ENCODE results near the gene RHBG.

Gene RHBG

DNA sequence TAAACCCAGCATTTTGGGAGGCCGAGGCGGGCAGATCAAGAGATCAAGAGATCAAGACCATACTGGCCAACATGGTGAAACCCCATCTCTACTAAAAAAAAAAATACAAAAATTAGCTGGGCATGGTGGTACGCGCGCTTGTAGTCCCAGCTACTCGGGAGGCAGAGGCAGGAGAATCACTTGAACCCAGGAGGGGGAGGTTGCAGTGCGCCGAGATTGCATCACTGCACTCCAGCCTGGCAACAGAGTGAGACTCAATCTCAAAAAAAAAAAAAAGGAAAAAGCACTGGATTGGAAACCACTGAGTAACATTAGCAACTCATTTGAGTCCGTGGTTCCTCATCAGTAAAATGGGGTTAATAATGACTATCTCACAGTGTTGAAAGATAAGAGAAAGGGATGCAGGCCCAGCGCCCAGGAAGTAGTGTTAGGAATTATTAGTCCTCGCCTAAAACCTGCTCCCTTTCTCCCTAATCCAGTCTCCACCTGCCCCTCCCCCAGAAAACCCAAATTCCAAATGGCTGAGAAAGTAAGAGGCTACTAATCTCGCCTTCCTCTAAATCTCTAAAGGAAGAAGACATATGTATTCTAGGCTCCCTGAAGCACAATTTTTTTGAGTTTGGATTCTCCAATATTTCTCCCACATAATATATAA lies 49.5 kb downstream of the RHBG start:
- H3K4me1 ChIP-seq (ENCODE audit: control insufficient read depth, insufficient read depth, low read length): peaks cover 8% of the 10 kb centered on the region; the same call in 1 of the 2 replicates
- no CpG with 5 or more reads among the region's 12 CpGs for WGBS (ENCODE audit: insufficient coverage, insufficient read length)
- H3K27me3 ChIP-seq (ENCODE audit: control insufficient read depth, insufficient read depth, low read length): peaks cover 29% of the 10 kb centered on the region
- H3K9me3 ChIP-seq (ENCODE audit: control insufficient read depth, insufficient read depth, low read length): no peaks in the 10 kb centered on the region
- no peak overlapping the region for H3K4me3 ChIP-seq (ENCODE audit: low read length)
- H3K27ac ChIP-seq (ENCODE audit: low read length): no peak overlapping the region
- no peak for DNase-seq (ENCODE audit: low read depth, low spot score)
- no peaks in the 10 kb centered on the region for H3K36me3 ChIP-seq (ENCODE audit: control insufficient read depth, insufficient read depth, low read length)

DNA sequence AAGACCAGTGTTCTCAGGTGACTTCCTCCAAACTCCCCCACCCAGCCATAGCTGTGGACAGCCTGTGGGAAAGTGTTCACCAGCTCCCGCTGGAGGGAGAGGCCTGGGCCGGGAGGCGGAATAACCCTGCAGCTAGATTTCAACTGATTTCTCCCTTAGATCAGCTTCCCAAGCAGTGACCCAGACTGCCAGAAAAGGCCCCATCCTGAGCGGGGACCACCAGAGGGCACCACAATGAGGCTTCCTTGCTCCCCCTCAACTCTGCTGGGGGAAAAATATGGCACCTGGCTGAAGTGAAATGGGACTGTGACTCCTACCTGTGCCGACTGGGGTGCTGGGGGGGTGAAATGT lies 50.8 kb downstream of the RHBG start:
- no peak for DNase-seq (ENCODE audit: low read depth, low spot score)
- WGBS (ENCODE audit: insufficient coverage, insufficient read length): no CpG with 5 or more reads among the region's 5 CpGs
- Histone ChIP-seq H3K27me3 (ENCODE audit: control insufficient read depth, insufficient read depth, low read length) (peaks cover 42% of the 10 kb centered on the region), H3K4me3 (ENCODE audit: low read length) (peak overlapping the region; percentile 4; the same call in 1 of the 2 replicates), H3K36me3 (ENCODE audit: control insufficient read depth, insufficient read depth, low read length) (no peaks in the 10 kb centered on the region), H3K9me3 (ENCODE audit: control insufficient read depth, insufficient read depth, low read length) (no peaks in the 10 kb centered on the region), H3K4me1 (ENCODE audit: control insufficient read depth, insufficient read depth, low read length) (peaks cover 8% of the 10 kb centered on the region; the same call in 1 of the 2 replicates), H3K27ac (ENCODE audit: low read length) (no peak overlapping the region)

- peaks cover 8% of the 10 kb centered on the region; the same call in 1 of the 2 replicates for H3K4me1 ChIP-seq (ENCODE audit: control insufficient read depth, insufficient read depth, low read length)
- H3K4me3 ChIP-seq (ENCODE audit: low read length): peak overlapping the region; percentile 7; the same call in 1 of the 2 replicates
- no peaks in the 10 kb centered on the region for H3K36me3 ChIP-seq (ENCODE audit: control insufficient read depth, insufficient read depth, low read length)
- no CpG with 5 or more reads among the region's 69 CpGs for WGBS (ENCODE audit: insufficient coverage, insufficient read length)
- no peak overlapping the region for H3K27ac ChIP-seq (ENCODE audit: low read length)
- DNase-seq (ENCODE audit: low read depth, low spot score): no peak
- H3K9me3 ChIP-seq (ENCODE audit: control insufficient read depth, insufficient read depth, low read length): no peaks in the 10 kb centered on the region
- peaks cover 46% of the 10 kb centered on the region for H3K27me3 ChIP-seq (ENCODE audit: control insufficient read depth, insufficient read depth, low read length)
These were observed 51.4 kb downstream of the RHBG start for GRCh38 chr1:156420205-156421061.

DNA sequence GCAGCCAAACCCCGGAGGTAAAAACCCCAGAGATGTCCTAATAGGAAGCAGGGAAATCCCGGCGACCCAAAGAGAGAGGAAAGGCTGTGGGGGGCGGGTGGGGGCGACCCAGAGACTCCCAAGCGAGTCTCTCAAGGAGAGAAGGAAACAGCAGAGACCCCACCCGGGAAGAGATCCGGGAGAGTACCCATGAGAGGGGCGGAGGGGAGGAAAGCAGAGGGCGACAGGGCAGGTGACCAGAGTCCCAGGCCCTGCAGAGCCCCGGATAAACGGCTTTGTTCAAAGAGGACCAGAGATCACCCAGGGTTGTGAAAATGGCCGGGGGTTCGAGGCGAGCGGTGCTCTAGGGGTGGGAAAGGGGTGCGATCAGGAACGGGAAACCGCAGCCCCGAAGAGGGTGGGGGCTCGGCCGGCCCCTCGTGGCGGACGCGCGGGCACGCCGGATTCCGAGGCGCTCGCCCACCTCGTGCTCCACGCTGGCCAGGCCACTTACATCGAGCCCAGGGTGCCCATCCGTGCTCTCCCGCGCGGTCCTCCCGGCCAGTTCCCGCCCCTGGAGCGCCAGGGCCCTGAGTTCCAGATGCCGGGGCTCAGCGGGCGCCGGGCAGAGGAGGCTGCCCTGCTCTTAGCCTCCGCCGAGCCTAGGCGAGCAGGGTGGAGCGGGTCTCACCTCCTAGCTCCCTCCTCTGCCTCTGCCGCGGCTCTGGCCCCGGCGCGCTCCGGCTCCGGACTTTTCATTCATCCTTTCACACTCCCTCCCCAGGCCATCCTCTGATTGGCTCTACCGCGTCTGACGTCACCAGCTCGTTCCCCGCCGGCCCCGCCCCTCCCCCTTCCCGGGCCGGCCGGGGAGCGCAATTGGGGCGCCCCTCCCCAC lies 52.3 kb downstream of the RHBG start:
- Histone ChIP-seq H3K27me3 (ENCODE audit: control insufficient read depth, insufficient read depth, low read length) (peaks cover 50% of the 10 kb centered on the region), H3K36me3 (ENCODE audit: control insufficient read depth, insufficient read depth, low read length) (no peaks in the 10 kb centered on the region), H3K27ac (ENCODE audit: low read length) (no peak overlapping the region), H3K4me3 (ENCODE audit: low read length) (peak overlapping the region; percentile 42; the same call in 1 of the 2 replicates), H3K9me3 (ENCODE audit: control insufficient read depth, insufficient read depth, low read length) (no peaks in the 10 kb centered on the region), H3K4me1 (ENCODE audit: control insufficient read depth, insufficient read depth, low read length) (peaks cover 8% of the 10 kb centered on the region; the same call in 1 of the 2 replicates)
- DNase-seq (ENCODE audit: low read depth, low spot score): no peak
- WGBS (ENCODE audit: insufficient coverage, insufficient read length): no CpG with 5 or more reads among the region's 69 CpGs

DNA sequence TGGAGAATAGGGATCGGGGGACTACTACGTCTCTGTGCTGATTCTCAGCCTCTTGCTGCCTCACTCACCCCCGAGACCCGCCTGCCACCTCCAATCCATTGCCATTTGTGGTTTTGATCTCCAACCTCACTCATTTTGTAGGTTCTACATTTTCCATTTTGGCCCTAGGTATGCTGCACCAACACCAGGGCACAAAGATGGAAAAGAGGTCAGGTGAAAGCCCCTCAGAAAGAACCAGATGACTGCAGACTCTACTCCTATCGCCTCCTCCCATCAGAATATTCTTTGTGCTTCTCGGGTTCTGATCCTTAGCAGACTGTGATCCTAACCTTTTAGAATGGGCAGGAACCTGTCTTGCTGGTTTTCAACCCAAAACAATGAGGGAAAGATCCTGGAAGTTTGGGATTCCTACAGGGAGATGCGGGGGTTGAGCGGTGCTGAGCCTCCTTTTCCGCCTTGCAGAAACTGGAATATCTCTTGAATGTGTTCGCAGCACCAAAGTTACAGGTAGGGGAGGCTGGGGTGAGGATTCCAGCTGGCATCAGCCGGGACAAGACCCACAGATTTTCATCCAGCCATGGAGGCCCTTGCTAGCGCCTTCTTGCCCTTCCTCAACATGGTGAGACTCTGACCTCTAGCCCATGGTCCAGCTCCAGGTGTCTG lies 53.1 kb downstream of the RHBG start:
- no peaks in the 10 kb centered on the region for H3K9me3 ChIP-seq (ENCODE audit: control insufficient read depth, insufficient read depth, low read length)
- no CpG with 5 or more reads among the region's 12 CpGs for WGBS (ENCODE audit: insufficient coverage, insufficient read length)

DNA sequence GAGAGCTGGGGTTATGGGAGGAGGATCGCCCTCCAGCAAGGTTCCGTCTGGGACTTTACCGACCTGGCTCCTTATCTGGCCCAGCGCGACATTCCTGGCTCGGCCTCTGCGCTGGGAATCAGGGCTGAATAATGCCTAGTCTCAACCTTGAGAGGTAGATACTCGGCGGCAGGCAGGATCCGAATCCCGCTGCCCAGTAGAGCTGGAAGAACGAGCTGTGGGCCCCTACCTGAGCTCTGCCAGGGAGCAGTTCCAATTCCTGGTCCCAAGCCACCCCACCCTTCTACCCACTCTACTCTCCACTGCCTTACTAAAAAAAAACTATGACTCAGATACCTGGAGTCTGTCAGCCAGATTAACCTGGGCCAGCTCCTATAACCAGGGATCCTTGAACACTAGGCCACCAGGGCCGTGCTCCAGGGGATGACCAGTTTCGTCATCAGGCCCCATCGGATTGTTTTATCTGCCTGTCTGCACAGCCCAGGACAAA lies 53.6 kb downstream of the RHBG start:
- no peak overlapping the region for H3K4me3 ChIP-seq (ENCODE audit: low read length)
- no peak overlapping the region for H3K27ac ChIP-seq (ENCODE audit: low read length)
- WGBS (ENCODE audit: insufficient coverage, insufficient read length): no CpG with 5 or more reads among the region's 15 CpGs

More for the DNA sequence above, 53.1 kb downstream of the RHBG start:
- H3K4me1 ChIP-seq (ENCODE audit: control insufficient read depth, insufficient read depth, low read length): peaks cover 8% of the 10 kb centered on the region; the same call in 1 of the 2 replicates
- H3K36me3 ChIP-seq (ENCODE audit: control insufficient read depth, insufficient read depth, low read length): no peaks in the 10 kb centered on the region
- H3K27ac ChIP-seq (ENCODE audit: low read length): no peak overlapping the region
- peak overlapping the region; percentile 27; the same call in 1 of the 2 replicates for H3K4me3 ChIP-seq (ENCODE audit: low read length)
- DNase-seq (ENCODE audit: low read depth, low spot score): no peak
- H3K27me3 ChIP-seq (ENCODE audit: control insufficient read depth, insufficient read depth, low read length): peaks cover 54% of the 10 kb centered on the region

DNA sequence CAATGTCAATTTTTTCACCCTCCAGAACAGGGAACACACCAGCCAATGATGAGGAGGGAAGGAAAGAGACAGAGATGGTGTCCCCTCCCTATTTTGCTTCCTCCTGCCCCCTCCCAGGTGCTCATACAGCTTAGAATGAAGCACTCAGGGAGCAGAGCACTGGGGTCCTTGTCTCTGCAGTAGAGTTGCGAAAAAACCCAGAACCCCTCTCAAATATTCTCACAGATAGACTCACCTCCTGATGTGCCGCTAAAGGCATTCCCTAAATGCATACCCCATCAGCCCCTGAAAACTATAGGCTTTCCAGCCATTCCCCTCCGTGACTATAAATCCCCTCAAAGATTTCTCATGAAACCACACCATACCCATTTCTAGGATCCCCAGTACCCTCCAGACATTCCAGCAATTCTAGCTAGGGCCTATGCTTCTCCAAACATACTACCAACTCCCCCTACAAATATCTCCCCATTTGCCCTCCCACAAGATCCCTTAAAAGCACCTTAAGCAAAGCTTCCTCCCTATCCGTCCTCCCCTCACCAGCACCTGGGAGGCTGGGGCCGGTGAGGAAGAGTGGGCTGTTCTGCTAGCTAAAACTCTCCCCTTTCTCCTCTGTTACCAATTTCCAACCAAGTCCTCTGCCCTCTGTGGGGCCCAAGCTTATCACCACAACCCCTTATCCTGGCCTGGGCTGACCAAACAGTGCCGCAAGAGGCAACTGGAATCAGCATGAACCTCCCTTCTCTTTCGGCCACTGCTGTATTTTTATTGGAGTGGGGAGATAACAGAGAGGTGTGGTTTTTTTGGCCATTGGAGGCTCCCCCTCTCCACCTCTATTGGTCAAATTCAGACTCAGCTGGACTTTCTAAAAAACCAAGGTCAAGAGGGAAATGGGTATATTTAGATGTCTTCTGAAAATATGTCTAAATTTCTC lies 54.7 kb downstream of the RHBG start:
- peaks cover 64% of the 10 kb centered on the region for H3K27me3 ChIP-seq (ENCODE audit: control insufficient read depth, insufficient read depth, low read length)
- H3K36me3 ChIP-seq (ENCODE audit: control insufficient read depth, insufficient read depth, low read length): no peaks in the 10 kb centered on the region
- WGBS (ENCODE audit: insufficient coverage, insufficient read length): no CpG with 5 or more reads among the region's 7 CpGs
- no peak overlapping the region for H3K27ac ChIP-seq (ENCODE audit: low read length)
- no peaks in the 10 kb centered on the region for H3K9me3 ChIP-seq (ENCODE audit: control insufficient read depth, insufficient read depth, low read length)
- peaks cover 8% of the 10 kb centered on the region; the same call in 1 of the 2 replicates for H3K4me1 ChIP-seq (ENCODE audit: control insufficient read depth, insufficient read depth, low read length)
- no peak overlapping the region for H3K4me3 ChIP-seq (ENCODE audit: low read length)
- no peak for DNase-seq (ENCODE audit: low read depth, low spot score)

More for the DNA sequence above, 53.6 kb downstream of the RHBG start:
- DNase-seq (ENCODE audit: low read depth, low spot score): no peak
- H3K36me3 ChIP-seq (ENCODE audit: control insufficient read depth, insufficient read depth, low read length): no peaks in the 10 kb centered on the region
- peaks cover 54% of the 10 kb centered on the region for H3K27me3 ChIP-seq (ENCODE audit: control insufficient read depth, insufficient read depth, low read length)
- H3K4me1 ChIP-seq (ENCODE audit: control insufficient read depth, insufficient read depth, low read length): peaks cover 8% of the 10 kb centered on the region; the same call in 1 of the 2 replicates
- no peaks in the 10 kb centered on the region for H3K9me3 ChIP-seq (ENCODE audit: control insufficient read depth, insufficient read depth, low read length)

DNA sequence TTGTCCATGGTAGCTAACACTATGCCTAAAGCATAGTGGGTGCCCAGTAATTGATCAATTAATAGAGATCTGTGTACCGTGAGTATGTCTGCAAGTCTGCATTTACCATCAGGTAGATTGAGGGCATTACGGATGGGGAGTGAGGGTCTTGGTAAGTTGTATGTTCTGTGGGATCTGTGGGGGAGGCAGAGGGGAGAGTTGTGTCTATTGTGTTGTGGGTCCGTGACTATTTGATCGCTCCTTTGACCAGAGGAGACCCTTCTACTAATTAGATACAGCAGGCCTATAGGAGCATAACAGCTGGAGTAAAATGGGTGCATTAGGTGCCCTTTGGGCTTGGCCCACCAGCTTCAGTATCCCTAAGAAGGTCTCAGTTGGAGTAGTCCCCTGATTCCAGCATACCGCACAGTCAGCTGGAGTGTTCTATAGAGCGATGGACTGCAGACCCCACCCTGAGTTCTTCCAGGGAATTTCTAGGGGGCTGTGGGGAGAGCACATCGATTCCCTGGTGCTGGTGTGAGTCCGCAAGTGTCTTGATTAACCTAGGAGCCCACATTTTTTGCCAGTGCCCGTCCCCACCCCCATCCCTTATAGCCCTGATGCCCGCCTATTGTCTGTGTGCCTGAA lies 55.9 kb downstream of the RHBG start:
- Histone ChIP-seq H3K27ac (ENCODE audit: low read length) (no peak overlapping the region), H3K4me3 (ENCODE audit: low read length) (no peak overlapping the region), H3K27me3 (ENCODE audit: control insufficient read depth, insufficient read depth, low read length) (peaks cover 75% of the 10 kb centered on the region), H3K4me1 (ENCODE audit: control insufficient read depth, insufficient read depth, low read length) (peaks cover 15% of the 10 kb centered on the region; the same call in 1 of the 2 replicates), H3K36me3 (ENCODE audit: control insufficient read depth, insufficient read depth, low read length) (no peaks in the 10 kb centered on the region), H3K9me3 (ENCODE audit: control insufficient read depth, insufficient read depth, low read length) (no peaks in the 10 kb centered on the region)
- DNase-seq (ENCODE audit: low read depth, low spot score): no peak
- no CpG with 5 or more reads among the region's 10 CpGs for WGBS (ENCODE audit: insufficient coverage, insufficient read length)
